K562 (cell line): ENCODE measurements around the gene NLRC3. TPM values are rescaled to one million over a fixed set of nuclear protein-coding genes. Genes with fewer than 3 reads are reported as not detected.

Experiments
- CEBPB ChIP-seq: fragments of 450-650 bp; IDR thresholded peaks from 2 replicates; pipeline ENCODE4 v1.6.1; 2016; ENCODE audit warnings: missing genetic modification characterization, missing compliant biosample characterization
- CEBPG ChIP-seq, 3 experiments: fragments of 200-800 bp in 1 of 3; sonication (Bioruptor generic) in 1 of 3; sonication (generic) in 1 of 3; formaldehyde crosslinking in 1 of 3; IDR thresholded peaks in 2 of 3; conservative IDR thresholded peaks in 1 of 3; 2 replicates each; pipeline versions ENCODE4 v1.6.1 to v1.8.0; 2016 to 2022; ENCODE audit warnings: missing compliant biosample characterization in 2 of 3, missing genetic modification characterization in 2 of 3, mild to moderate bottlenecking in 1 of 3, missing genetic modification reagents in 1 of 3
- CREB3L1 ChIP-seq: fragments of 450-650 bp; IDR thresholded peaks from 2 replicates; pipeline ENCODE4 v1.6.1; 2014; ENCODE audit warnings: low read depth, mild to moderate bottlenecking, moderate library complexity, borderline replicate concordance
- HCFC1 ChIP-seq: IDR thresholded peaks from 2 replicates; pipeline ENCODE4 v1.6.1; 2012; ENCODE audit warnings: low read depth, low read length, improper control_type of control experiment
- MEF2A ChIP-seq: IDR thresholded peaks from 2 replicates; pipeline ENCODE4 v1.6.1; 2011; ENCODE audit warnings: low read depth, mild to moderate bottlenecking, low read length, moderate library complexity; ENCODE audit not compliant: control insufficient read depth
- MEF2D ChIP-seq: conservative IDR thresholded peaks from 2 replicates; pipeline ENCODE4 v1.6.1; 2016; ENCODE audit warnings: low read depth, missing genetic modification characterization, missing compliant biosample characterization
- PHF21A ChIP-seq: fragments of 450-650 bp; IDR thresholded peaks from 2 replicates; pipeline ENCODE4 v1.6.1; 2017; ENCODE audit warnings: low read depth, borderline replicate concordance
- POLR2AphosphoS2 ChIP-seq: IDR thresholded peaks from 2 replicates; pipeline ENCODE4 v1.6.1; 2012; ENCODE audit warnings: low read length, improper control_type of control experiment
- PPARD ChIP-seq: fragments of 250-450 bp; sonication (Bioruptor Pico); IDR thresholded peaks from 2 replicates; pipeline ENCODE4 v1.8.0; 2022; ENCODE audit warnings: inconsistent platforms, mild to moderate bottlenecking, moderate library complexity
- RBM14 ChIP-seq: fragments of 200-400 bp; formaldehyde crosslinking; IDR thresholded peaks from 2 replicates; pipeline ENCODE4 v1.6.1; 2018; ENCODE audit warnings: low read depth, mild to moderate bottlenecking, low read length, moderate library complexity, borderline replicate concordance; ENCODE audit not compliant: insufficient read depth
- SRSF9 ChIP-seq: fragments of 200-400 bp; formaldehyde crosslinking; IDR thresholded peaks from 2 replicates; pipeline ENCODE4 v1.6.1; 2017; ENCODE audit warnings: low read depth, low read length, borderline replicate concordance
- TBP ChIP-seq: optimal IDR thresholded peaks from 2 replicates; pipeline ENCODE3; 2011; ENCODE audit warnings: low read depth, low read length, improper control_type of control experiment
- ZNF668 ChIP-seq: fragments of 250-450 bp; sonication (Bioruptor Pico); IDR thresholded peaks from 2 replicates; pipeline ENCODE4 v1.8.0; 2022; ENCODE audit warnings: mild to moderate bottlenecking, inconsistent platforms
- polyA plus RNA-seq, 8 experiments: library from polyadenylated mRNA; depleted of rRNA in 4 of 8; stranded (reverse) in 5 of 8; unstranded in 3 of 8; fragments of >200 nt; fragmentation: Nextera tagmentation in 2 of 8; fragmentation: Illumina TruSeq in 1 of 8; extraction: Ambion mirVana in 2 of 8; extraction: Trizol in 1 of 8; gene quantifications; 2 replicates each; pipeline versions ENCODE4 v1.2.1 to v1.2.3, GENCODE V29; 2011 to 2014; ENCODE audit warnings: inconsistent platforms in 1 of 8, missing spikeins in 1 of 8
- total RNA-seq, 7 experiments: library from RNA; depleted of rRNA in 6 of 7; stranded (reverse); fragments of >200 nt in 6 of 7; fragmentation: Illumina TruSeq in 2 of 7; extraction: Trizol in 2 of 7; gene quantifications; 2 replicates each; pipeline versions ENCODE4 v1.2.1 to v1.2.3, GENCODE V29; 2011 to 2021; ENCODE audit warnings: low replicate concordance in 1 of 7
- TF ChIP-seq, protein P1 (sequence below), 2 experiments: fragments of 450-650 bp in 1 of 2; sonication (generic) in 1 of 2; formaldehyde crosslinking in 1 of 2; IDR thresholded peaks in 1 of 2; conservative IDR thresholded peaks in 1 of 2; 2 replicates each; pipeline versions ENCODE4 v1.6.1 to v1.8.1; 2016 to 2023; ENCODE audit warnings: mild to moderate bottlenecking in 2 of 2, moderate library complexity in 2 of 2, inconsistent platforms in 1 of 2, missing genetic modification reagents in 1 of 2
- TF ChIP-seq, protein P2 (sequence below): IDR thresholded peaks from 2 replicates; pipeline ENCODE4 v1.6.1; 2014; ENCODE audit warnings: antibody characterized with exemption
- TF ChIP-seq, protein P3 (sequence below): fragments of 450-650 bp; formaldehyde crosslinking; IDR thresholded peaks from 2 replicates; pipeline ENCODE4 v1.4.0; 2020; ENCODE audit warnings: mild to moderate bottlenecking, moderate library complexity

Gene NLRC3
- total and polyA plus RNA-seq, 9 of the 15 experiments (the other 6 are each of a cell fraction or from before 2014, with no cell fraction given): 0.03 to 0.13 (median 0.03) TPM; not detected in 4

DNA sequence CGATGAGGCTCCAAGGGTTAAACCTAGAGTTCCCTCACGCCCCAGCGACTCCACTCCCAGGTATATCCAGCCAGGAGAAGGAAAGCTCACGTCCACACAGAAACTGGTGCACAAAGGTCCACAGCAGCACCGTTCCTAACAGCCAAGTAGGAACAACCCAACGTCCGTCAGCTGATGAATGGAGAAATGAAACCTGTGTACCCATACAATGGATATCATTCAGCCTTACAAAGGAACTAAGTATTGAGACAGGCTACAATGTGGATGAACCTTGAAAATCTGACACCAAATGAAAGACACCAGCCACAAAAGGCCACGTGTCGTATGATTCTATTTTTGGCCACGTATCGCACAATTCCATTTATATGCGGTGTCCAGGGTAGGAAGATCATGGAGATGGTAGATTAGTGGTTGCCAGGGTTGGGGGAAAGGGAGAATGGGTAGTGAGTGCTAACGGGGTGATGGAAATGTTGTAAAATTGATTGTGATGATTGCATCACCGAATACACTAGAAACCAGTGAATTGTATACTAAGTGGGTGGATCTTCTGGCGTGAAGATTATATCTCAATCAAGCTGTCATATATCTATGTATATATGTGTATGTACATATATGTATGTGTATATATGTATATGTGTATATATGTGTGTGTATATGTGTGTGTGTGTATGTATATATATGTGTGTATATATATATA lies 30.1 kb downstream of the NLRC3 start (continued):
- TF ChIP-seq CREB3L1 (no peak), PHF21A (no peak), ZNF668 (CRISPR knock-in tag) (no peak), MEF2D (peak; percentile 80), SRSF9 (no peak), CEBPB (tag) (peak; percentile 74), TBP (no peak), PPARD (CRISPR knock-in tag) (no peak), HCFC1 (no peak), MEF2A (peak; percentile 79), POLR2AphosphoS2 (no peak), CEBPG (CRISPR knock-in tag; IDR thresholded peaks at IDR 0.05) (no peak), CEBPG (tag; conservative IDR thresholded peaks at IDR 0.05 in 1 of 2, IDR thresholded peaks at IDR 0.05 in 1 of 2) (peak; percentile 59 to 77), RBM14 (no peak)
- TF ChIP-seq, protein P1, sequence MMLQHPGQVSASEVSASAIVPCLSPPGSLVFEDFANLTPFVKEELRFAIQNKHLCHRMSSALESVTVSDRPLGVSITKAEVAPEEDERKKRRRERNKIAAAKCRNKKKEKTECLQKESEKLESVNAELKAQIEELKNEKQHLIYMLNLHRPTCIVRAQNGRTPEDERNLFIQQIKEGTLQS (IDR thresholded peaks at IDR 0.05): peak; percentile 85
- TF ChIP-seq, protein P1 (CRISPR knock-in tag; conservative IDR thresholded peaks at IDR 0.05): no peak
- TF ChIP-seq, protein P2, sequence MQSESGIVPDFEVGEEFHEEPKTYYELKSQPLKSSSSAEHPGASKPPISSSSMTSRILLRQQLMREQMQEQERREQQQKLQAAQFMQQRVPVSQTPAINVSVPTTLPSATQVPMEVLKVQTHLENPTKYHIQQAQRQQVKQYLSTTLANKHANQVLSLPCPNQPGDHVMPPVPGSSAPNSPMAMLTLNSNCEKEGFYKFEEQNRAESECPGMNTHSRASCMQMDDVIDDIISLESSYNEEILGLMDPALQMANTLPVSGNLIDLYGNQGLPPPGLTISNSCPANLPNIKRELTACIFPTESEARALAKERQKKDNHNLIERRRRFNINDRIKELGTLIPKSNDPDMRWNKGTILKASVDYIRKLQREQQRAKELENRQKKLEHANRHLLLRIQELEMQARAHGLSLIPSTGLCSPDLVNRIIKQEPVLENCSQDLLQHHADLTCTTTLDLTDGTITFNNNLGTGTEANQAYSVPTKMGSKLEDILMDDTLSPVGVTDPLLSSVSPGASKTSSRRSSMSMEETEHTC: no peak
- TF ChIP-seq, protein P3, sequence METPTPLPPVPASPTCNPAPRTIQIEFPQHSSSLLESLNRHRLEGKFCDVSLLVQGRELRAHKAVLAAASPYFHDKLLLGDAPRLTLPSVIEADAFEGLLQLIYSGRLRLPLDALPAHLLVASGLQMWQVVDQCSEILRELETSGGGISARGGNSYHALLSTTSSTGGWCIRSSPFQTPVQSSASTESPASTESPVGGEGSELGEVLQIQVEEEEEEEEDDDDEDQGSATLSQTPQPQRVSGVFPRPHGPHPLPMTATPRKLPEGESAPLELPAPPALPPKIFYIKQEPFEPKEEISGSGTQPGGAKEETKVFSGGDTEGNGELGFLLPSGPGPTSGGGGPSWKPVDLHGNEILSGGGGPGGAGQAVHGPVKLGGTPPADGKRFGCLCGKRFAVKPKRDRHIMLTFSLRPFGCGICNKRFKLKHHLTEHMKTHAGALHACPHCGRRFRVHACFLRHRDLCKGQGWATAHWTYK: no peak
